ENCODE data around the gene ZDHHC14. TPM values are rescaled to one million over a fixed set of nuclear protein-coding genes. Genes with fewer than 3 reads are reported as not detected.

Gene ZDHHC14
- total RNA-seq, 2 experiments from 2014 or later = 1.7 to 2.5 TPM

- Mint-ChIP-seq H3K27ac (no peak overlapping the region), H3K27me3 (no peaks in the 10 kb centered on the region)
- intact Hi-C loops (cut with micrococcal nuclease) = no loop called here
These were observed 226.5 kb downstream of the ZDHHC14 start for GRCh38 chr6:157607317-157608109.

GRCh38 chr6:157608221-157609075 is 227.5 kb downstream of the ZDHHC14 start:
- TF ChIP-seq CTCF (IDR thresholded peaks at IDR 0.05) = no peak
- ChIA-PET CTCF (no interaction called here), POLR2A (interaction anchor here (0.7 kb wide), 1 partner anchor 14 kb away, joined by 3 read pairs; no protein-coding TSS in a partner anchor)
- Mint-ChIP-seq H3K27ac (no peak overlapping the region), H3K4me3 (no peak overlapping the region), H3K27me3 (no peaks in the 10 kb centered on the region), H3K4me1 (ENCODE audit: low read depth) (no peaks in the 10 kb centered on the region), H3K9me3 (no peaks in the 10 kb centered on the region), H3K36me3 (ENCODE audit: low read depth) (no peaks in the 10 kb centered on the region)
- intact Hi-C loops (cut with micrococcal nuclease) = no loop called here
- DNase-seq = no peak
- ATAC-seq = no peak

More at GRCh38 chr6:157607317-157608109, 226.5 kb downstream of the ZDHHC14 start:
- Mint-ChIP-seq H3K36me3 (ENCODE audit: low read depth) (no peaks in the 10 kb centered on the region), H3K9me3 (no peaks in the 10 kb centered on the region), H3K4me3 (no peak overlapping the region), H3K4me1 (ENCODE audit: low read depth) (no peaks in the 10 kb centered on the region)
- DNase-seq = no peak
- no peak for TF ChIP-seq CTCF (IDR thresholded peaks at IDR 0.05)
- POLR2A ChIA-PET = no interaction called here
- CTCF ChIA-PET = no interaction called here
- no peak for ATAC-seq

- H3K4me1 Mint-ChIP-seq (ENCODE audit: low read depth) = no peaks in the 10 kb centered on the region
- CTCF ChIA-PET = no interaction called here
- H3K36me3 Mint-ChIP-seq (ENCODE audit: low read depth) = no peaks in the 10 kb centered on the region
These were observed 228.1 kb downstream of the ZDHHC14 start for GRCh38 chr6:157609117-157609516.

GRCh38 chr6:157609556-157609955 is 228.6 kb downstream of the ZDHHC14 start:
- H3K36me3 Mint-ChIP-seq (ENCODE audit: low read depth) = no peaks in the 10 kb centered on the region
- DNase-seq = no peak
- no peak for ATAC-seq
- H3K27me3 Mint-ChIP-seq = no peaks in the 10 kb centered on the region
- H3K9me3 Mint-ChIP-seq = no peaks in the 10 kb centered on the region
- TF ChIP-seq CTCF (IDR thresholded peaks at IDR 0.05) = no peak
- H3K4me3 Mint-ChIP-seq = no peak overlapping the region
- ChIA-PET POLR2A (no interaction called here), CTCF (no interaction called here)
- intact Hi-C loops (cut with micrococcal nuclease) = no loop called here
- H3K27ac Mint-ChIP-seq = no peak overlapping the region
- H3K4me1 Mint-ChIP-seq (ENCODE audit: low read depth) = no peaks in the 10 kb centered on the region

More at GRCh38 chr6:157609117-157609516, 228.1 kb downstream of the ZDHHC14 start:
- no peak for ATAC-seq
- POLR2A ChIA-PET = no interaction called here
- no peak for DNase-seq
- Mint-ChIP-seq H3K27me3 (no peaks in the 10 kb centered on the region), H3K4me3 (no peak overlapping the region), H3K27ac (no peak overlapping the region), H3K9me3 (no peaks in the 10 kb centered on the region)
- intact Hi-C loops (cut with micrococcal nuclease) = no loop called here
- no peak for TF ChIP-seq CTCF (IDR thresholded peaks at IDR 0.05)

Data from activated CD8-positive, alpha-beta T cell treated with anti-CD3 and anti-CD28 coated beads for 36 hours (primary cell).